HG02884 (cell line): ENCODE data around the gene COBL.

Experiments
- ATAC-seq: cut with Tn5 transposase; IDR thresholded peaks from one replicate; pipeline ENCODE4 v1.9.1; 2021; ENCODE audit warnings: mild to moderate bottlenecking, moderate library complexity; ENCODE audit not compliant: unreplicated experiment

Gene COBL

DNA sequence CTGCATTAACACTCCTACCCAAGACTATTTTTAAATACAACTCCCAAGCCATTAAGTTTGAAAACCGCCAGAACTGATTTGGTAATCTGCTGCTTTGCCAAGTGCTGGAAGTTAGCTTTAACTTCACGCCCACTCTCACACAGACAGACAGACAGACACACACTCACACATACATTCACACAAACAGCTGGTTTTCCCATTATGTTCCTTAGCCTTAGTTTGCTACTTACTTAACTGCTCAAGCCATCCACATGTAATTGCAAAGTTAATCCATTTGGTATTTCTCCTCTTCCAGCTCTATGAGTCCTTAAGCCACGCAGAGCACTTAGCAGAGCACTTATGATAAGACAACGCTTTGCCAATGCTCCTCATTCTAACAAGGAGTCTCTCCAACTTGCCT is 8.3 kb downstream of the COBL start:
- ATAC-seq = no peak

DNA sequence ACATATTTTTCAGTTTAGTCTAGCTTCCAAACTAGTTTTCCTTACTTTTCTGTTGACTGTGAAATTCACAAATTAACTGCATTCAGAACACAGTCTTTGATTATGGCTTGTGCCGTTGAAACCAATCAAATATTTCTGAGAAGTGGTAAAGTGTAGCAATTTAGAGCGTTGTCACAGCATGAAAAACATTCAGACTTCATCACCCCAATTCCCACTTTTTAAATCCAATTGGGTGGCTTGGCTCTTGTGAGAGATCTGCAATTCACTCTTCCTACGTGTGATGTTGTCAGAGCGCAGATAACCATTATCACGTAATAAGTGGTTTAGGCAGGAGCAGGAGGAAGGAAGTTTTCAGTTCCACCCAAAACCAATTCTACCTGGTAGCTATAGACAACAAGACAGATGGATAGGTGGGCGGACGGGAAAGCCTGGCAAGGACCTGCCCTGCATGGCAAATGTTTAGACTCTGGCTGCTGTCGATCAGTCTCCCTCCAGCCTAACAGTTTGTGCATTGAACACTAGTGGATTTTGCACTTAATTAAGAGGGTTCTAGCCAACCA is 8.9 kb downstream of the COBL start:
- no peak for ATAC-seq

GRCh38 chr7:51306761-51307160 is 9.8 kb downstream of the COBL start:
- no peak for ATAC-seq

GRCh38 chr7:51304729-51305128 is 11.9 kb downstream of the COBL start:
- no peak for ATAC-seq

DNA sequence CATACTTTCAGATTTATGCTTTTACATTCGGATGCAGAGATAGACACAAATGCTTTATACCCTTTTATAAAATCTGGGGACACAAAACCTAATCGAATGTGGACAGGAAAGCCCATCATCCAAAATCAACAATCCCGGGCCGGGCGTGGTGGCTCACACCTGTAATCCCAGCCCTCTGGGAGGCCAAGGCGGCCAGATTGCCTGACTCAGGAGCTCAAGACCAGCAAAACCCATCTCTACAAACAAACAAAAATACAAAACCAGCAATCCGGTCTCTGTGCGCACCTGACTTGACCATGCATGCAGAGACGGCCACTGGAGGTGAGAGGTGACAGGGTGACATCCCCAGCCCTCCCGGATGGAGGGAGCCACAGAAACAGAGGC is 13.5 kb downstream of the COBL start:
- ATAC-seq = no peak

DNA sequence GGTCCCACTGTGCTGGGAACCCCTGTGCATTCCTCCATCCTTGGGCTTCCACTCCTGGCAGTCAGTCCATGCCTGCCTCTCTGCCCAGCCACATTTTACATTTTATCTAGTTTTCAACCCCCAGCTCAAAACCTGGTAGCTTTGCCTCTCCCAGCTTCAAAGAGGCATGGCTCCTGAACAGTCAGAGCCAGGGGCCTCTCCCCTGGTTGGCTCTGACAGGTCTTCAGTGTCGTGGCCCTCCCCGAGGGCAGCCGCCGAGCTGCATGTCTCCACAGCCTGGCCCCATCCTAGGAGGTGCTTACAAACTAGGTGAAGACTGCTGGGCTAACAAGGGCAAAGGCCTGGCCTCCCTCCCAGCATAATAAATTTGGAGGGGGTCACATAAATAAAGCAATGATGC is 14.8 kb downstream of the COBL start:
- ATAC-seq = no peak

DNA sequence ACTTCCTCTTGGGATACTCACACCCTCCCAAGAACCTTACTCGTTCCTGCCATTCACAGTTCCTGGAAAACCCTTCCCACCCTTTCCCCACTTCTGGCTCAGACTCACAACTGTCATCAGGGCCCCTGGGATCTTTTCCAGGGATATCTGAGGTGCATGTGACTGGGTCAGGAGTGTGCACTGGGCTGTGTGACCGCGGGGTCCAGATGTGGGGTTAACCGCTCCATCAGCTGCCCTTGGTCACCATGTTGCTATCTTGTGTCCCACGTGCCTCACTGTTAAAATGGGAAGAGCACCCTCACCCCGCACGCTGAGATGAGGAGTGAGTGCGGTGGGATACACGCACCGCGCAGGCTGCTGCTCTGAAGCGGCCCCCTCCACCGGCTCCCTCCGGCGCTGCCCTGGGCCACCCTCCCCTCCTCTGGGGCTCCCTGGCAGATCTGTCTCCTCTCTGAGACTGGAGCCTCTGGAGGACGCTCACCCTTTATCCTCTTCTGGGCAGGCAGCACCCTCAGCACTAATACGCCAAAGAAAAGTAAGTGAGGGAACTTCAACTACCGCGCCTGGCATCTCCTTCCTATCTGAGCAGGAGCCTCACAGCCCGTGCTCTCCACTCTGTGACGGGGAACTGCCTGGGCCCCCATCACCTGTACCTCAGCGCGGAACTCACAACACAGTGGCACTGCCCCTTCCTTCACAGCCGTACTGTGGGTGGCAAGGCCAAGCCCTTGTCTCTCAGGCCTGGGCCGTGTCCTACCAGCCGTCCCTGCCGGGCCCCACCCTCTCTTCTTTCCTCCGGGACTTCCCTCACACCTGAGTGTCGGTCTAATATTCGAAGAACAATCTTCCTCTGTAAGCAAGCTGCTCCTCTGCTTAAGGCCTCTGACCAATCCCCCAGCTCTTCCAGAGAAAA is 15.6 kb downstream of the COBL start:
- no peak for ATAC-seq

GRCh38 chr7:51299391-51300133 is 17.0 kb downstream of the COBL start:
- ATAC-seq = no peak

GRCh38 chr7:51298912-51299311 is 17.7 kb downstream of the COBL start:
- no peak for ATAC-seq

GRCh38 chr7:51297986-51298385 is 18.6 kb downstream of the COBL start:
- ATAC-seq = no peak

GRCh38 chr7:51295440-51296245 is 21.0 kb downstream of the COBL start:
- no peak for ATAC-seq

- ATAC-seq = no peak
Observed at GRCh38 chr7:51292596-51292995, 24.0 kb downstream of the COBL start.

- ATAC-seq = no peak
Observed at GRCh38 chr7:51290702-51291540, 25.7 kb downstream of the COBL start.

DNA sequence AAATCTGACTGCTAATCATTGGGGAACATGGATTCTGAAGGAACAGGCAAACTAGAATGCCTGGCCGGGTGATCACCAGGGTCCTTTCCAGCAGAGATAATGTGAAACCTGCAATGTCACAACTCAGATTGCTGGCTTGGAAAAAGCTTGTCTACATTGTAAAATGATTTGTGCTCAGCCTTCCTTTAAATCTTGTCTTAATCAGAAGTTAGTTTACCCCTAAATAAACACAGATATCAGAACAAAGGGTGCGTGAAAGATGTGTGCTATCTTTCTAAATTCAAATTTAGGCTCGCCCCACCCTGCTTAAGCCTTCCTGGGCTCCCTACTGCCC is 26.3 kb downstream of the COBL start:
- no peak for ATAC-seq

DNA sequence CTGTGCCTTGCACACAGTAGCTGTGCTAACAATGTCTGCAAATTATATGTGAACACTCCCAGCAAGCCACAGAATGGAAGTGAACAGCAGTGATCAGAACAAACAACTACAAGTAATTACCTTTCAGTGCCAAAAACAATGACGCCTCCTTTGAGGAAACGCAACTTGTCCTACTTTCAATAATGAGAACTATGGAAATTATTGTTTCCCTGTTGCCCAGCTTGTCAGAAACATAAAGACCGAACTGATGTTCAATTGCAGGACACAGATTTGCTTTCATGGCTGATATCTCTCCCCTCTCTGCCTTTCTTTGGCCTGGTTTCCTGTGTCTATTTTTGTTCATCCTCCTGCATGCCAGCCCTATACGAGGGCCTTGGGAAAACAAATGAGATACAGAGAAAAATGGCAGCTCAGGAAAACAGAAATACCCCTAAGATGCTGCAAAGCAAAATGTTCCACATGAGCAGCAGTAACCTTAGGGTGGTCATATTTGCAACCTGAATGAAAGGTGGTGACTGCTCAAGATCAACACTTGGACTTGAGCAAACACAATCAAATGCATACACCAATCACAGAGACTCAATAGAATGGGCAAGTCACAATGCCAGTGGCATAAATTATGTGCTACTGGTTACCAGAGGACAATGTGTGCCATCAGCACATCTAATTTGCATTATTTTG is 26.8 kb downstream of the COBL start:
- ATAC-seq = no peak

GRCh38 chr7:51288896-51289622 is 27.6 kb downstream of the COBL start:
- no peak for ATAC-seq

GRCh38 chr7:51286401-51286800 is 30.2 kb downstream of the COBL start:
- no peak for ATAC-seq

GRCh38 chr7:51280156-51280555 is 36.5 kb downstream of the COBL start:
- ATAC-seq = no peak

- ATAC-seq = no peak
Observed at GRCh38 chr7:51279391-51280023, 37.1 kb downstream of the COBL start.
